UCSD-AML1 (cell line): Measurements from ENCODE around the gene MAGI1.

Experiments used
- DNase-seq: peaks from one replicate; lab custom pipeline; 2025; ENCODE audit not compliant: unreplicated experiment; lab: John Stamatoyannopoulos, UW

Gene MAGI1

DNA sequence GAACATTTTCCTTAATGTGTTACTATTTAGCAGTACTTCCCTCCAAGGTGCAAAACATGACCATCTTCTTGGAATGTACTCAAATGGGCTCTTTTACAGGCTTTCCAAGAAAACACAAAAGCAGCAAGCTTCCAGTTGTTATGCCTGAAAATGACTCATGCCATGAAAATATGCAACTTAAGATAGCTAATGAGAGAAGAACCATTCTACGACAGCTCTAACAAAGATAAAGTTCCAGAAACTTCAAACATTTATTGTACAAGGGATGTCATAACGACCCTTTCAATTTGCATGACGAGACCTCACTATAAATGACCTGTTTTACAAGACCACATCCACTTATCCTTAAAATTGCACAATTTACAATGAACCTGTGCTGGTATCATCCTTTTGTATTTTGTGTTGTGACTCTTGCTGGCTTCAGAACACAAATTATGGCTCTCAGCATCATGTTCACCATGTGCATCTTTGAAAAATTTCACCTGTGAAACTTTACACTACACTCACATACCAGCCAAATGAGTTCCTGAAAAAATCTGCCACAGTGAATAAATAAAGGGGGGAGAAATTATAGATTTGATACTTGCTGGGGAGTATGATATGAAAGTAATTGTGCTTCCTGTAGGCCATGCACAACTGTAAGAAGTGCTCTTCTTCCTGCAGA lies 433.7 kb downstream of the MAGI1 start:
- no peak for DNase-seq

DNA sequence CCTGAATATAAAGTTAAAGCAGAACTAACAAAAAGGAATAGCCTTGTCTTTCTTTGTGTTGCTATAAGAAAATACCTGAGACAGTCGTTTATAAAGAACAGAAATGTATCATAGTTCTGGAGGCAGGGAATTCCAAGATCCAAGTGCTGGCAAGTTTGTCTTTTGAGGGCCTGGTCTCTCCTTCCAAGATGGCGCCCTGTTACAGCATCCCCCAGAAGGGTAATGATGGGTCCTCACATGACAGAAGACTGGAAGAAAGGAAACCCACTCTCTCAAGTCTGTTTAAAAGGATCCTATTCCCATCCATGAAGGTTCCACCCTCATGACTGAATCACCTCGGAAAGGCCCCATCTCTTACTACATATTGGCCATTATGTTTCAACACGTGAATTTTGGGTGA lies 435.1 kb downstream of the MAGI1 start:
- no peak for DNase-seq

DNA sequence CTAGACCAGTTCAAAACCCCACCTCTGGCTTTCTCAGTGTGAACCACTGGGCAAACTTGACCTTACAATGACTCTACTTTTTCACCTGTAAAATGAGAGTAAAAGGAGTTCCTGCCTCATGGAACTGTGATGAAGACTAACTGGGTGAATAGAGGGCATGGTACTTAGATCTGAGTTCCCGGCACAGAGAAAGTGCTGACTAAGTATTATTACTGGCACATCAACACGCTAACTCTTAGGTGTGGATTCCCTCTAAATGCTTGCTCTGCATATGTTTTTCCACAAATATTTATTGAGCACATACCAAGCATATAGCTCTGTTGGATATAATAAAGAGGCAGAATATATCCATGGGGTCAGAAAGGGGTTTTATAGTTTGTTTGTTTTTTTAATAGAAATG lies 437.8 kb downstream of the MAGI1 start:
- no peak for DNase-seq

DNA sequence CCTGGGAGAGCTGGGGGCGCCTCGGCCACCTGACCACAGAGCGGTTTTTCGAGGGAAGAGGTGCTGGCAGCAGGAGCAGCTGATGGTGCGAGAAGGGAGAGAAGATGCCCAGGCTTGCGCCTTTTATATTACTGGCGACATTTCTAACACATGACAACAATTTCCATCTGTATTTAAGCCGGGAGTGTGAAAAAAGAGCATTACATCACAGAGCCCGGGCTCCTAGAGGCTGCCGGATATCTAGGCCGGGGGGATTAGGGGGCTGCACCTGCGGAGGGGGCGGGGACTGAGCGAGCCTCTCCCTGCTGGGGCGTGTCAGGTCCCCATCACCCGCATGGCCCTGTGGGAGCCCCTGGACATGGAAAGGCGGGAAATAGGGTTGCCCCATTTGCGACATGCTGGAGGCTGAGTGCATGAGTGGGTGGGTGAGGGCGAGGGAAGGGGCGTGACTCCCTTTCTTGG lies 440.7 kb downstream of the MAGI1 start:
- DNase-seq: no peak

DNA sequence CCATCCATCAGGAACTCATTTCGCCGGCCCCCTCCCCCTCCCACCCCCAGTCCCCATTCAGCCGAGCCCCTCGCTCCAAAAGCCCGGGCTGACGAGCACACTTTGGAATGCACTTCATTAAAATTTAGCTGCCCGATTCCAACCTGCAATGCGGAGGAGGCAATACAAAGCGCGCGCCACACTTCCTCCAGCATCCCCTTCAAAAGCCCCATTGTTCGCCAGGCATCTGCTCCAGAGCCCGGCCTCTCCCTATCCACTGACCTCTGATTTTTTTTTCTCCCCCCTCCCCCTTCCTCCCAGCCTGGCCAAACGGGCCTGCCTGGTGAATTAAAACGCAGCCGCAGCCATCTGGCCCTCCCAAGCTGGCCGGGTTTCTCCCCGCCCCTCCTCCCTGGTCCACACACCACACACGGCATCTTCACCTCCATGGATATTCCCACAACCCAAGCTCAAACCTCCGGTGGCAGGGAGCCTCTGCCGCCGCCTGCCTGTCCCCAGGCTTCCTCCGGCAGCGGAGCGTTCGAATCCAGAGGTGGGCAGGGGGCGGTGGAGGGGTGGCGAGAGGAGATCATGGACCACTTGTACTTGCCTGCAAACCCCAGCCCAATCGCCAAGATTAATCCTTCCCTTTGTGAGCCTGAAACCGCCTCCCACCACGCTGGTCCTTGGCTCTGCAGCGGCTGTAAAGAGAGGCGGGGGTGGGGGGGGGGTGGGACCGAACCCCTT lies 441.3 kb downstream of the MAGI1 start:
- DNase-seq: no peak

DNA sequence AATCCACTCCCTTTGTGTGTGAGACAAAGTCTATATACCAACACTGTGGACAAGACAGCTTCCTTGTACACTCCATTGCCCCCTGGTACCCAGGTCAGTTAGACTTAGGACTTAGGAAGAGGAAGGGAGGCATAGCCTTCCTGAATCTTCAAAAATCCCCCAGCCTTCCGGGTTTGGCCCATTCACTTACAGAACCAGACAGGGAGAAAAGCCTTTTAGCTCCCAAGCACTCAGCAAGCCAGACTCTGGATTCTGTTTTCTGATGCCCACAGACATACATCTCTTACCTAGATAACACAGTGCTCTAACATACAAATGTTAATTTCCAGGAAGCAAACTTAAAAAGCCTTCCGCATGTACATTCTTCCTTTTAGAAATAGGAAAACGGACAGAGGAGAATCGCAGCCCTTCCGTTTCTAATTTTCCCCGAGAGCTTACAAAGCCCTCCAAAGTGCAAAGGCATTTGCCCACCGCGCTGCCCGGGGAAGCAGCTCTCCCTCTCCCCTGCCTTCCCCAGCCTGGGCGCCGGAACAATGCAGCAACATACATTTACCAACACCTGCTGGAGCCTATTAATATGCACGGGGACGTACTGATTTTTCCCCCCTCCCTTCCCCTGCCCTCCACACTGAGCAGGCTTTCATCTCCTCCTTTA lies 442.0 kb downstream of the MAGI1 start:
- DNase-seq: no peak

DNA sequence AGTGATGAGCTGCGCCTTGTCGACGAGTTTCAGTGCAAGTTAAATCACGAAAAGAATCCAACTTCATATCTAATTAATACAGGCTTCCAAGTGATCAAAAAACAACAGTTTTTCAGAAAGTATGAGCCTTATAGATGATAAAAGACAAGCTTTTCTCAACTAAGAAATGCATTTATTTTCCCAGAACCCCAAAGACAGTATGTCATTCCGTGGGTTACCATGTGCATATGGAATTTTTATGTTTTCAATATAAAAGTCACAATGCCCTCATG lies 442.8 kb downstream of the MAGI1 start:
- DNase-seq: no peak

DNA sequence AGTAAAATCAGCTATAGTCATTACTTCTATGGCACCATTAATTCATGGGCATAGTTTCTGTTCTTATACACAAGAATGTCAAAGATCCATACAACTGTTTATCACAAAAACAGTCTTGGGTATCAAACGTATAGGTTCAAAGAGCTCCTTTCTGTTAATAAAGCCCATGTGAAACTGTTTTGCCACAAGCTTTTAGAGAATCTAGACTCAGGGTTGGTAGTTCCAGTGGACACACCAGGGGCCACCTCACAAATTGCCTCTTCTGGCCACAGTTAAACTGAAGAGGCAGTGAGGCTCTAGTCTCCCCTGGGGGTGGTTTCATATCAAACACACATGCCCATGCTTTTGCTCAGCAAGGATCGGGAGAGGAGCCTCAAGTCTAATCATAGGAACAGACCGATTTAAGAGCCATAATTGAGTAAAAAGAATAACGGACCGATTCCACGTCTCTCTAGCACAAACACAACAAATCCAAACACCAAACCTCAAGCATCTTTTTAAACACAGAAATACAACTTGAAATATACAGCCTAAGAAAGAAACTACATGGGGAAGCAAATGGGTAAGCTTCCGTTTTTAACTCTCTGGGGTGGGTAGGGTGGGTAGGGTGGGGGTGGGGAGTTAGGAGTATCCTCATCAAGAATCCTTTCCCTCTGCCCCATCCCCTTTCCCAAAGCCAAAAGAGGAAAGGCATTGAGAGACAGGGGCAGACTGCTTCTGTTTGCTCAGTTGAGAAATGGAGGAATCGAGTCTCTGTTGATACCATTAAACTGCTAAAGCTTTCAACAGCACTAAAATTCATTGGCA lies 443.3 kb downstream of the MAGI1 start:
- no peak for DNase-seq

DNA sequence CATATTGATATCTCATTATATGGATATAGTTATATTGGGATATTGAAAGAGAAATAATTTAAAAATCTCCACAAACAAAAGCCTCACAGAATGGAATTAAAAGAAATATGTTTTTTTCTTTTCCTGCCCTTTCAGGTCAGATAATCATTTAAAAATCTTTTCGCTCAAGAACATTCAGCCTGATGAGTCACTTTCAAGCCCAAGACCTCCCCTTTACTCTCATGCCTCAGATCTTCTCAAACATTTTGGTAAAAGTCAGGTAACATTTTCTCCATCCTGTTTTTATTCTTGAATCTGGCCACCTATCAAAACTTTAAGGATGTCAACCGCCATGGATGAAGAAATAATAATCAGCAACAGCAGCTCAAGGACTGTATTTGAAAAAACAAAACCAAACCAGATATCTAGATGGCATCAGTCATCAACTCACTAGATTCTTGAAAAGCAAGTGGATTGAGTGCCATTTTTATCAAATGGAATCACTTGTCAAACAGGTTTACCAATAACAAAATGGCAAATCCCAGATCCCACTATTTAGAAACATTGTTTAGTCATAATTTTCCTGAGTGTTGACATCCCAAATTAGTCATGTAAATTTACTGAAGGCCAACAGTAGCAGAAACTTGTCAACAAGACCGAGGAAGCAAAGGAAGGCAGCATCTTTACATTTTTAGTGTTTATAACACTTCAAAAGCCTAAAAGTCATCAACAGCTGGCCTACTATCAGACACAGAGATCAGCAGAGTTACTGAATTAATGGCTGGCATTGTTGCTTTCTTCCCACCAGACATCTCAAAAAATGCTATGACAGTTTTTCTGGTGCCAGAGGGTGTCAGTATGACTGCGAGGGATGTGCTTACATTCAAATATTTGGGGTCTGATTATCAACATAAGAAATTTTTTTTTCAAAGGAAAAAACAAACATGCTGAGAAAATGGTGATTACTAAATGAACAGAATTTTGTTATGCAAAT lies 444.7 kb downstream of the MAGI1 start:
- DNase-seq: no peak

DNA sequence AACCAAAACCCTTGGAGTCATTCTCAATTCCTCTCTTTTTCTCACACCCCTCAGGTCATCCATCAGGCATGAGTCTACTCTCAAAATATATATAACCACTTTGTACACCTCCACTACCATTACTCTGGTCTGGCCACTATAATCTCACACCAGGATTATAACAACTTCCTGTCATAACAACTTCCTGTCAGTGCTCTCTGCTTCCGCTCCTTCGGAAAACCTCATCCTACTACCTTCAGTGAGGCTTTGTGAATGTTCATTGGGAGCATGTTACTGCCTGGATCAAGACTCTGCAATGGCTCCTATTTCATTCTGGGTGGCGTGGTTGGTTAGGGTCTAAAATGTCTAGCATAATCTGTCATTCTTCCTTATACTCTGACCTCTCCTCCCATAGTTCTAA lies 447.4 kb downstream of the MAGI1 start:
- no peak for DNase-seq

DNA sequence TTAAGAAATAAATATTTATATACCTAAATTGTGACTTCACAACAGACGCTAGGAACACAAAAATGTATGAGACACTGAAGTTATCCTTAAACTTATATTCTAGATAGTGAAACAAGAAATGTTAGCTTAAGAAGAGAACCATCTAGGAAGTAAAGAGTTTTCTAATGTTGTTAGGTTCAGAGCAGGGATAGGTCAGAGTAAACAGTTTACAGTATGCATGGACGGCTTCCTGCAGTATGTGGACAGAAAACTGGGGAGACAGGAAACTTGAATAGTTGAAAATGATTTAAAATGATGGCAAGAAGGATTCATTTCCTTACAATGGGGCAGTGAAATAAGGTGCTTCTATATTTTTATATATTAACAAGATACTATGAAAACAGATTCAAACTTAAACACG lies 449.8 kb downstream of the MAGI1 start:
- no peak for DNase-seq

DNA sequence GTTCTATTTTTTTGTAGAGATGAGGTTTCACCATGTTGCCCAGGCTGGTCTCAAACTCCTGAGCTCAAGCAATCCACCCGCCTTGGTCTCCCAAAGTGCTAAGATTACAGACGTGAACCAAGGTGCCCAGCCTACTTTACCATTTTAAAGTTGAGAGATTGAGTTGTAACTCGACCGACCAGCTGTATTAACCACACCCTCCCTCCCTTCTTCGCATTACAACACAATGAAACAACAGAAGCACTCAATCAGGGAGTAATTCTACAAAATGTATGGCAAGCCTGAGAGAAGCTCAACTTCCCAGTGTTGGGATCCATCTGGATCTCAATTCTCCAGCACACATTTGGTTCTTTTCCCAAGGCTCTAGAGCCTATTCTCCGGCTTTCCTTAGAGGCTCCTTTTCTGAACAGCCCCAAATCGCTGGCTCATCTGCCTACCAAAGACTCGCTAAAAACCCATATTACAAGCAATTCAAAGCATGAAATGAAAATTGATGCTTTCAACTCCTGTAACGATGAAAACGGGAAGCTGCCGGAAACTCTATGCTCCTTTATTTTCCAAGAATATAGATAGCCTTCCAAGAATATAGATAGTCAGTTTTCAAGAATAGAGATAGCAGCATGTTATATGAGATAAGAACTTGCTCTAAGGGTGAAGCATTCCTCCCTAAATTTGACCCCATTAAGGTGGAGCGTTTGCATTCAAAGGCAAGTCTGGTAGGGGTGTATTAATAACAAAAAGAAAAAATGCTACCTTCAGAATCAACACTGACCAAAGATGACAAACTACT lies 450.9 kb downstream of the MAGI1 start:
- no peak for DNase-seq

DNA sequence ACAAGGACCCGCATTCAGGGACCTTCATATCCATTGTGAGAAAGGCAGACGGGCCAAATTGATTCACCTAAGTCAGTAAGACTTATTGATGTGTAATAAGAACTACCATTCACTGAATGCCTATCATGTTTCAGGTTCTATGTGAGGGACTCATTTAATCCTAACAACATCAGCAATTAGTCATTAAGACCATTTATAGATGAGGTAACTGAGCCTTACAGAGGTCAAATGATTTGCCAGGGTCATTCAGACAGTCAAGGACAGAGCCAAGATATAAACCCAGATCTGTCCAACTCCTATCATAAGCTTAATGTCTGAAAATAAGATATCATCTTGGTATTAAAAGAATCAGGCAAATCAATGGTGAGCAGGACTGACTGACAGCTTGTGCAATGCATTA lies 453.8 kb downstream of the MAGI1 start:
- DNase-seq: no peak

DNA sequence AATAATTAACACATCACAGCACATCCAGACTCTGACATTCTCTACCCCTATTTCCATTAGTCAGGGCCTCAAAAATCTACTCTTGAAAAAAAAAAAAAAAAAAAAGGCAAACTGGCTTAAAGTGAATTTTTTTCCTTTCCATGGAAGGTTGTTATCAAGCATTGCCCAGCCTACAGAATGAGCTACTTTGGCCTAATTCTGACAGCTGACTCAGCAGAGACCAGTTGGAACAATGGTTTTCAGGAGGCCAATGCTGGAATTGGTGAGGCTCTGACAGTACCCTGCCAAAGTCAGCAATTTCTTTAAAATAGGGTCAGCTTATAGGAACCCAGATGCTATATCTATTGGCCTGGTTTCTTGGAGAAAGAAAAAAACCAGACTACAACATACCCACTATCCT lies 454.7 kb downstream of the MAGI1 start:
- DNase-seq: no peak

DNA sequence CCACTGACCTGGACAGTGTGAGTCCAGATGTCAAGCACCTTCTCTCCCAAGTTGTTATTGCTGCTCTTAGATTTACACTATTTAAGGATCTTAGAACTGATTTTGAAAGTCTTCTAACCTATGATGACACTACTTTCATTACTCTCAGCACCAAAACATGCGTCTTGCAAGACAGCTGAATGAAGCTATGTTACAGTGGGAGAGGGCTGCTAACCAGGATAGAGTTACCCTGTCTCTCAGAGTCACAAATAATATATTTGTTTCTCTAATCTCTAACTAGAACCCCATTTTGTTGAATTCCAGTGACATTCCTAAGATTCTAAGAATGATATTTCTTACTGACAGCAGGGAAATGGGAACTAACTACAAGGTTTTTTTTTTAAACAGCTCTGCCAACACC lies 455.5 kb downstream of the MAGI1 start:
- DNase-seq: no peak

DNA sequence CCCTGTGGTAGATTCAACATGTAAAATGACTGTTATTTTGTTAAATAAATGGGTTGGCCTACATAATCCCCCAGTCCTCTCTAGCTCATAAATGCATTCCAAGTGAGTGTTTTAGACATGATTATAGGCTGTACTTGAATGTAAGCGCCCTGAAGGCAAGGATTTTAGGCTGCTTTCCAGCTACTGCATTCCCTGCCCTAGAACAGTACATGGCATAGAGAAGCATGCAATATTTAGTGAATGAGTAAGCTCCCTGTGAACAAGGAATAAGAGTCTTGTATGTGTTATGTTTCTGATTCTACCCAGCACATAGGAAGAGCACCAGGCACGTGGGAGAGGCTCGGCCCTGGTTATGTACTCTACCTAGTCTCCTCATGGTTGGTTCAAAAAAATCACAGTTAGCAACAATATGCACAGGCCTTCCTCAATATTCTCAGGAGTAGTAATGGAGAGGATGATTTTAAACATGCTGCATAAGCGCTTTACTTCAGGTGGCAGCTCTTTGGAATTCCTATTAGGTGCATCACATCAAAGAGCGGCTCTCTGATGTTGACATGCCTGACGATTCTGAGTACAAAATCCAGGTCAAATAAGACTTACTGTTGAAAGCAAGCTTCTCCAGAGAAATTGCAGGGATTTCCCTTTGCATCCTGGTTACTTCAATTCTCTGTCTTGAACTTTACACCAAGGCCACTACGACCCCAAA lies 456.6 kb downstream of the MAGI1 start:
- DNase-seq: no peak

DNA sequence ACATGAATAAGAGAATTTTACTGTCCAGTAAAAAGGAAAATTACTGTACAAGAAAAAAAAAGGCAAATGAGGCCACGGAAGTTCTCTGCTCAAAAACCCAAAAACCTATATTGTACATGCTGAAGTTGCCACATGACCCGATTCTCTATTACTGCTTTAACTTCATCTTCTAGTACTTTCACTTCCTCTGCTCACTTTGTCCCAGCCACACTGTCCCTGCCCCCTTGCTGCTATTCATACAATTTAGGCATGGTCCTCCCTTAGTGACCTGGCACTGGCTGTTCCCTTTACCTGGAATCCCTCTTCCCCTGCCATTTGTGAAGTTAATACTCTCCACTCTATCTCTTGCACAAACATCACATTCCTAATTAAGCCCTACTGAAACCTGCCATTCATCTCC lies 457.4 kb downstream of the MAGI1 start:
- no peak for DNase-seq

DNA sequence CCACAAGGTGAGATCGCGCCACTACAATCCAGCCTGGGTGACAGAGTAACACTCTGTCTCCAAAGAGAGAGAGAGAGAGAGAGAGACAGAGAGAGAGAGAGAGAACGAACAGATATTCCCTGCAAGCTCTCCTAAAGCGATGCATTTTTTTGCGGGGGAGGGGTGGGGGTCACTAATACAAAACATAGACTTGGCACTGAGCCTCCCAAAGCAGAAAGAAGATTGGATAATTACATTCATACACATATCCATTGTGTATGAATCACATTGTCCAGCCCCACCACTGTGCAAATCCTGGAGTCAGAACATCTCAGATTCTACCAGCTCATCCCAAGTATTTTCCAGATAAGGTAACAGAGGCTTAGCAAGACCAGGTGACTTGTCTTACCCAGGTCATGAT lies 459.9 kb downstream of the MAGI1 start:
- DNase-seq: no peak

DNA sequence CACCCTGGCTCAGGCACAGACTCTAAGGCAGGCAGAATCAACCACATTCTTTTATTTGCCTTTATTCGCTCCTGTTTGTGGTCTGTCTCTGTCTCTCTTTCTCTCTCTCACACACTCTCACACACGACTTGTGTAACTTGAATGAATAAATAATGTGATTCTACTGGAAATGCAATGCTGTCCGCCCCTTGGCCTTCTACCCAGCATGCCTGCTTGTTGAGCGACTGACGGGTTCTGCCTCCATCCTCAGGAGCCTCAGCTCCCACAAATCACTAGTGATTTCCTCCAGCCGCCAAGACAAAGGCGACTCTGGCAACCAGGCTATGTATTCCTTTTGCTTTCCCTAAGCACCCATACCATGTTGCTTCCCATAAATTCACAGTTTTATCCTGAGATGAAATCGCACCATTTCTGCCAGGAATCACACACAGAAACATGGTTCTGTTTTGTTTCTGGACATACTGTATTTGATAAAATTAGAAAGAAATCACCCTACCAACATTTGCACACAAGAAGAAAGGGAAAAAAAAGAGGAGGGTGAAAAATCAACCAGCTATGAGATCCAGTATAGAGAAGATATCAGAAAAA lies 460.8 kb downstream of the MAGI1 start:
- no peak for DNase-seq
